Neural progenitor cell (in vitro differentiated cells): ENCODE results near the gene OR4E2. TPM values are rescaled to one million over a fixed set of nuclear protein-coding genes. Genes with fewer than 3 reads are reported as not detected.
A peak's percentile ranks its signal among the peaks of the same experiment; 100 is the strongest.
"Not testable (repeated sequence)": the region's sequence is repeated elsewhere in the genome, so short reads cannot be mapped to it uniquely, and the experiment has no call there.

ENCODE experiments used
- DNase-seq: peaks from one replicate; pipeline ENCODE4 v3.0.0-alpha.2; 2016; ENCODE audit warnings: low spot score
- H2AFZ ChIP-seq: fragments of 200-600 bp; sonication (generic); replicated peaks from 2 replicates; pipeline ENCODE4 v1.6.1; 2016; ENCODE audit warnings: antibody characterized with exemption
- H3F3A ChIP-seq: fragments of 200-600 bp; sonication (generic); 2 replicates; pipeline ENCODE4 v1.6.1; 2016; ENCODE audit warnings: antibody characterized with exemption, low read depth
- H3K27ac ChIP-seq: fragments of 200-600 bp; sonication (generic); 2 replicates; pipeline ENCODE4 v1.5.1; 2016; ENCODE audit warnings: mild to moderate bottlenecking
- H3K27me3 ChIP-seq: fragments of 200-600 bp; sonication (generic); 2 replicates; pipeline ENCODE4 v1.6.1; 2016; ENCODE audit warnings: mild to moderate bottlenecking, moderate library complexity
- H3K36me3 ChIP-seq: fragments of 200-600 bp; sonication (generic); 2 replicates; pipeline ENCODE4 v1.5.1; 2016
- H3K4me1 ChIP-seq: fragments of 200-600 bp; sonication (generic); 2 replicates; pipeline ENCODE4 v1.6.1; 2016; ENCODE audit warnings: mixed run types
- H3K4me2 ChIP-seq: fragments of 200-600 bp; sonication (generic); 2 replicates; pipeline ENCODE4 v1.6.1; 2016
- H3K4me3 ChIP-seq: fragments of 200-600 bp; sonication (generic); 2 replicates; pipeline ENCODE4 v1.5.1; 2016
- H3K79me2 ChIP-seq: fragments of 200-600 bp; sonication (generic); 2 replicates; pipeline ENCODE4 v1.6.1; 2016; ENCODE audit warnings: low read depth
- H3K9ac ChIP-seq: fragments of 200-600 bp; sonication (generic); 2 replicates; pipeline ENCODE4 v1.6.1; 2016
- H3K9me3 ChIP-seq: fragments of 200-600 bp; sonication (generic); 2 replicates; pipeline ENCODE4 v1.5.1; 2016; ENCODE audit warnings: low read depth
- H4K20me1 ChIP-seq: fragments of 200-600 bp; sonication (generic); 2 replicates; pipeline ENCODE4 v1.6.1; 2016; ENCODE audit warnings: low read depth
- H3K27ac Mint-ChIP-seq: 3 replicates; pipeline ENCODE4 v1.8.0; 2021; ENCODE audit warnings: mixed read lengths
- H3K27me3 Mint-ChIP-seq: 2 replicates; pipeline ENCODE4 v1.8.0; 2022; ENCODE audit warnings: low read depth, mild to moderate bottlenecking, inconsistent platforms, moderate library complexity, mixed read lengths; ENCODE audit not compliant: insufficient read depth
- H3K36me3 Mint-ChIP-seq: 3 replicates; pipeline ENCODE4 v1.8.0; 2021; ENCODE audit warnings: mixed read lengths
- H3K4me1 Mint-ChIP-seq: 3 replicates; pipeline ENCODE4 v1.8.0; 2021; ENCODE audit warnings: mixed read lengths
- H3K4me3 Mint-ChIP-seq: 3 replicates; pipeline ENCODE4 v1.8.0; 2021; ENCODE audit warnings: mild to moderate bottlenecking, moderate library complexity, mixed read lengths
- H3K9me3 Mint-ChIP-seq: 3 replicates; pipeline ENCODE4 v1.8.0; 2020; ENCODE audit warnings: mixed read lengths
- EZH2 ChIP-seq: fragments of 200-600 bp; sonication (generic); IDR thresholded peaks from 2 replicates; pipeline ENCODE4 v1.6.1; 2017; ENCODE audit warnings: antibody characterized with exemption, mild to moderate bottlenecking, moderate library complexity
- EZH2phosphoT487 ChIP-seq: fragments of 200-600 bp; sonication (generic); IDR thresholded peaks from 2 replicates; pipeline ENCODE4 v1.6.1; 2017; ENCODE audit warnings: antibody characterized with exemption
- total RNA-seq: library from RNA; depleted of rRNA; stranded (reverse); fragments of >200 nt; gene quantifications from 2 replicates; pipeline ENCODE4 v1.2.3, GENCODE V29; 2015; ENCODE audit warnings: low replicate concordance
- TF ChIP-seq, protein P1 (sequence below): fragments of 200-600 bp; sonication (generic); IDR thresholded peaks from 2 replicates; pipeline ENCODE4 v1.5.1; 2017; ENCODE audit warnings: antibody characterized with exemption, mild to moderate bottlenecking

The OR4E2 gene
- total RNA-seq, 1 donor from 2014 or later = not detected

DNA sequence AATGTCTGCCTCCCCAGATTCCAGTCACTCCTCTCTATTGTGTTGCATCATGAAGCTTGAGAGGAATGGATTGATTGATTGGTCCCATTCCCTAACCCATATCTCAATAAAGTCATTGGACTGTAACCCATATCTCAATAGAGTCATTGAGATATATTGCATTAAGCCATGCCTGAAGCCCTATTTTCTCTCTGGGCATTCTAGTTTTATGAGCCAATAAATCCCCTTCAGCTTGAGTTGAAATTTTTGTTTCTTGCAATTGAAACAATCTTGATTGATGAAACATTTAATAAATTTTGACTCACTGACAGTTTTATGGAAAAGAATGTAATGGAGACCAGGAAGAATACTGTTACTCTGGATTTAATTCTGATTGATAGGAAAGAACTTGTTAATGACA is 40.8 kb downstream of the OR4E2 start:
- Histone ChIP-seq H3K9me3 (no peaks in the 10 kb centered on the region), H4K20me1 (no peaks in the 10 kb centered on the region), H3K79me2 (no peaks in the 10 kb centered on the region), H3K9ac (no peak overlapping the region), H3K4me2 (no peak overlapping the region), H3K27me3 (peaks cover 13% of the 10 kb centered on the region), H2AFZ (no peak overlapping the region), H3K27ac (no peak overlapping the region), H3K36me3 (no peaks in the 10 kb centered on the region), H3K4me3 (no peak overlapping the region), H3F3A (no peaks in the 10 kb centered on the region), H3K4me1 (no peaks in the 10 kb centered on the region)
- Mint-ChIP-seq H3K9me3 (peaks cover 2% of the 10 kb centered on the region), H3K4me3 (no peak overlapping the region), H3K27me3 (no peaks in the 10 kb centered on the region), H3K27ac (no peak overlapping the region), H3K36me3 (no peaks in the 10 kb centered on the region), H3K4me1 (no peaks in the 10 kb centered on the region)
- TF ChIP-seq EZH2phosphoT487 (no peak), EZH2 (no peak)
- TF ChIP-seq, protein P1, sequence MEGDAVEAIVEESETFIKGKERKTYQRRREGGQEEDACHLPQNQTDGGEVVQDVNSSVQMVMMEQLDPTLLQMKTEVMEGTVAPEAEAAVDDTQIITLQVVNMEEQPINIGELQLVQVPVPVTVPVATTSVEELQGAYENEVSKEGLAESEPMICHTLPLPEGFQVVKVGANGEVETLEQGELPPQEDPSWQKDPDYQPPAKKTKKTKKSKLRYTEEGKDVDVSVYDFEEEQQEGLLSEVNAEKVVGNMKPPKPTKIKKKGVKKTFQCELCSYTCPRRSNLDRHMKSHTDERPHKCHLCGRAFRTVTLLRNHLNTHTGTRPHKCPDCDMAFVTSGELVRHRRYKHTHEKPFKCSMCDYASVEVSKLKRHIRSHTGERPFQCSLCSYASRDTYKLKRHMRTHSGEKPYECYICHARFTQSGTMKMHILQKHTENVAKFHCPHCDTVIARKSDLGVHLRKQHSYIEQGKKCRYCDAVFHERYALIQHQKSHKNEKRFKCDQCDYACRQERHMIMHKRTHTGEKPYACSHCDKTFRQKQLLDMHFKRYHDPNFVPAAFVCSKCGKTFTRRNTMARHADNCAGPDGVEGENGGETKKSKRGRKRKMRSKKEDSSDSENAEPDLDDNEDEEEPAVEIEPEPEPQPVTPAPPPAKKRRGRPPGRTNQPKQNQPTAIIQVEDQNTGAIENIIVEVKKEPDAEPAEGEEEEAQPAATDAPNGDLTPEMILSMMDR = no peak
- DNase-seq = no peak

DNA sequence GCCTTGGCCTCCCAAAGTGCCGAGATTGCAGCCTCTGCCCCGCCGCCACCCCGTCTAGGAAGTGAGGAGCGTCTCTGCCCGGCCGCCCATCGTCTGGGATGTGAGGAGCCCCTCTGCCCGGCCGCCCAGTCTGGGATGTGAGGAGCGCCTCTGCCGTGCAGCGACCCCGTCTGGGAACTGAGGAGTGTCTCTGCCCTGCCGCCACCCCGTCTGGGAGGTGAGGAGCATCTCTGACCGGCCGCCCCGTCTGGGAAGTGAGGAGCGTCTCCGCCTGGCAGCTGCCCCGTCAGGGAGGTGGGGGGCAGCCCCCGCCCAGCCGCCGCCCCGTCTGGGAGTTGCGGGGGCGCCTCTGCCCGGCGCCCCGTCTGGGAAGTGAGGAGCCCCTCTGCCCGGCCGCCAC is 44.0 kb downstream of the OR4E2 start:
- H3K4me3 ChIP-seq, H3K27me3 ChIP-seq, H3K9ac ChIP-seq, DNase-seq, H3K27me3 Mint-ChIP-seq, H4K20me1 ChIP-seq, H3K36me3 ChIP-seq, H3K4me3 Mint-ChIP-seq, H3K27ac Mint-ChIP-seq, H3K4me1 ChIP-seq, H3K27ac ChIP-seq, H3K9me3 Mint-ChIP-seq, H3K9me3 ChIP-seq, H3K36me3 Mint-ChIP-seq, H3K79me2 ChIP-seq, H3K4me1 Mint-ChIP-seq, H2AFZ ChIP-seq, H3K4me2 ChIP-seq, H3F3A ChIP-seq: not testable (repeated sequence)

GRCh38 chr14:21698538-21698937 is 44.9 kb downstream of the OR4E2 start:
- not testable (repeated sequence) for H3K4me3 Mint-ChIP-seq, H3K4me1 Mint-ChIP-seq, H3K36me3 ChIP-seq, H3K4me3 ChIP-seq, H3K9me3 ChIP-seq, H4K20me1 ChIP-seq, H2AFZ ChIP-seq, H3K27ac Mint-ChIP-seq, H3K79me2 ChIP-seq, H3K27ac ChIP-seq, H3F3A ChIP-seq, H3K27me3 ChIP-seq, H3K36me3 Mint-ChIP-seq, H3K27me3 Mint-ChIP-seq, H3K4me1 ChIP-seq, H3K9me3 Mint-ChIP-seq, H3K4me2 ChIP-seq, DNase-seq, H3K9ac ChIP-seq

GRCh38 chr14:21699551-21699950 is 45.9 kb downstream of the OR4E2 start:
- Histone ChIP-seq H3K4me1 (peaks cover 16% of the 10 kb centered on the region), H3K27ac (no peak overlapping the region), H4K20me1 (no peaks in the 10 kb centered on the region), H3K9ac (no peak overlapping the region), H3K36me3 (no peaks in the 10 kb centered on the region), H3F3A (peaks cover 16% of the 10 kb centered on the region), H2AFZ (peak overlapping the region; percentile 65), H3K79me2 (no peaks in the 10 kb centered on the region), H3K9me3 (no peaks in the 10 kb centered on the region), H3K27me3 (no peaks in the 10 kb centered on the region), H3K4me2 (no peak overlapping the region), H3K4me3 (no peak overlapping the region)
- no peak overlapping the region for H3K27ac Mint-ChIP-seq
- peaks cover 6% of the 10 kb centered on the region for H3K27me3 Mint-ChIP-seq
- TF ChIP-seq, protein P1 = no peak
- no peak for TF ChIP-seq EZH2phosphoT487
- no peak for TF ChIP-seq EZH2
- no peak for DNase-seq
- H3K9me3 Mint-ChIP-seq = peaks cover 5% of the 10 kb centered on the region
- H3K36me3 Mint-ChIP-seq = no peaks in the 10 kb centered on the region
- H3K4me3 Mint-ChIP-seq = no peak overlapping the region
- H3K4me1 Mint-ChIP-seq = no peaks in the 10 kb centered on the region
